ENCODE measurements around the gene CXCL14.

DNA sequence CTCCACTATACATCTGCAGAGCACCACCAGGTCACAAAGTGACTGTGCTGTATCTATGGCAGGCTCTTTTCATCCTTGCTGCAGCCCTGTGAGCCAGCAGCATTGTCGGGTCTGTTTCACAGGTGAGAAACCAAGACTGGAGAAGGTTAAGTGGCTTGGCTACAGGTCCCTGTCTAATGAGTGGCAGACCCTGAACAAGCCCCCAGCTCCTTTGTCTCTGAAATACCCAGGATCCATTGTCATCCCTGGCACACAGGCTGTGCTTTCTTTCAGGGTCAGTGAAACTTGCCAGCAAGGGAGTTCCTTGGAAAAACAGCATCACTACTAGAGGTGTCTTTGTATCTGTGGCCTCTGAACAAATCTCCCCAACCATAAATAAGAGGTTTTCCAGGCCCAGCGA lies 27.6 kb upstream of the CXCL14 start:
- TF ChIP-seq JUND (IDR thresholded peaks at IDR 0.05) (no peak), EP300 (IDR thresholded peaks at IDR 0.05; ENCODE audit: borderline replicate concordance in 1 of 2, low read depth in 1 of 2, low read length in 1 of 2) (no peak), RCOR1 (IDR thresholded peaks at IDR 0.05; ENCODE audit: low read length) (no peak), GABPA (IDR thresholded peaks at IDR 0.05; ENCODE audit: low read depth) (no peak), RXRA (IDR thresholded peaks at IDR 0.05; ENCODE audit: borderline replicate concordance, low read depth) (no peak)
- TF ChIP-seq, protein P1, sequence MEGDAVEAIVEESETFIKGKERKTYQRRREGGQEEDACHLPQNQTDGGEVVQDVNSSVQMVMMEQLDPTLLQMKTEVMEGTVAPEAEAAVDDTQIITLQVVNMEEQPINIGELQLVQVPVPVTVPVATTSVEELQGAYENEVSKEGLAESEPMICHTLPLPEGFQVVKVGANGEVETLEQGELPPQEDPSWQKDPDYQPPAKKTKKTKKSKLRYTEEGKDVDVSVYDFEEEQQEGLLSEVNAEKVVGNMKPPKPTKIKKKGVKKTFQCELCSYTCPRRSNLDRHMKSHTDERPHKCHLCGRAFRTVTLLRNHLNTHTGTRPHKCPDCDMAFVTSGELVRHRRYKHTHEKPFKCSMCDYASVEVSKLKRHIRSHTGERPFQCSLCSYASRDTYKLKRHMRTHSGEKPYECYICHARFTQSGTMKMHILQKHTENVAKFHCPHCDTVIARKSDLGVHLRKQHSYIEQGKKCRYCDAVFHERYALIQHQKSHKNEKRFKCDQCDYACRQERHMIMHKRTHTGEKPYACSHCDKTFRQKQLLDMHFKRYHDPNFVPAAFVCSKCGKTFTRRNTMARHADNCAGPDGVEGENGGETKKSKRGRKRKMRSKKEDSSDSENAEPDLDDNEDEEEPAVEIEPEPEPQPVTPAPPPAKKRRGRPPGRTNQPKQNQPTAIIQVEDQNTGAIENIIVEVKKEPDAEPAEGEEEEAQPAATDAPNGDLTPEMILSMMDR (IDR thresholded peaks at IDR 0.05) = no peak
